ENCODE data around the gene GRIK1. TPM values are rescaled to one million over a fixed set of nuclear protein-coding genes. Genes with fewer than 3 reads are reported as not detected.

GRIK1 gene
- total and polyA plus RNA-seq, 12 donors, result not detected

DNA sequence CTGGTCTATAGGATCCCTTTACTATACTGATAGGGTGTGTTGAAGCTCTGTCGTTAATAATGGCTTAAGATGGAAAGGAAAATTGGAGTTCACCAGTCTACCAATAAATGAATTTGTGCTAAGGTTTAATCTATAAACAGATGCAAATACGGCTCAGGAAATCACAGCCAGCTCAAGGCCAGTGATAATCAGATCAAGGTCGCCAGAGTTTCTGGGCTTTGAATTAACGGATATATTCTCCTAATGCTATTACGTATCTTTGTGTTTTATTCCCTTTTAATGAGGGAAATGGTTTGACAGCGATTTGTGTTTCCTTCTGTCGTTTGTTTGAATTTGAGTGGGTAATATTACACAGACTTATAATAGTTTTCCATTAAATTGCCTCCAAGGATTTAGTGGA lies 361.5 kb downstream of the GRIK1 start:
- Histone ChIP-seq H3K4me3 (no peak overlapping the region), H3K27ac (no peak overlapping the region), H3K4me1 (no peaks in the 10 kb centered on the region), H3K9me3 (no peaks in the 10 kb centered on the region), H3K36me3 (no peaks in the 10 kb centered on the region), H3K27me3 (no peaks in the 10 kb centered on the region)
- WGBS, 2 donors, result 60 to 71% methylated on average over 7 of the region's 7 CpGs
- ATAC-seq (no peak), DNase-seq (no peak)
- intact Hi-C loops (cut with DNase I), result no loop called here
- TF ChIP-seq, protein P1, sequence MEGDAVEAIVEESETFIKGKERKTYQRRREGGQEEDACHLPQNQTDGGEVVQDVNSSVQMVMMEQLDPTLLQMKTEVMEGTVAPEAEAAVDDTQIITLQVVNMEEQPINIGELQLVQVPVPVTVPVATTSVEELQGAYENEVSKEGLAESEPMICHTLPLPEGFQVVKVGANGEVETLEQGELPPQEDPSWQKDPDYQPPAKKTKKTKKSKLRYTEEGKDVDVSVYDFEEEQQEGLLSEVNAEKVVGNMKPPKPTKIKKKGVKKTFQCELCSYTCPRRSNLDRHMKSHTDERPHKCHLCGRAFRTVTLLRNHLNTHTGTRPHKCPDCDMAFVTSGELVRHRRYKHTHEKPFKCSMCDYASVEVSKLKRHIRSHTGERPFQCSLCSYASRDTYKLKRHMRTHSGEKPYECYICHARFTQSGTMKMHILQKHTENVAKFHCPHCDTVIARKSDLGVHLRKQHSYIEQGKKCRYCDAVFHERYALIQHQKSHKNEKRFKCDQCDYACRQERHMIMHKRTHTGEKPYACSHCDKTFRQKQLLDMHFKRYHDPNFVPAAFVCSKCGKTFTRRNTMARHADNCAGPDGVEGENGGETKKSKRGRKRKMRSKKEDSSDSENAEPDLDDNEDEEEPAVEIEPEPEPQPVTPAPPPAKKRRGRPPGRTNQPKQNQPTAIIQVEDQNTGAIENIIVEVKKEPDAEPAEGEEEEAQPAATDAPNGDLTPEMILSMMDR (IDR thresholded peaks at IDR 0.05), result no peak

DNA sequence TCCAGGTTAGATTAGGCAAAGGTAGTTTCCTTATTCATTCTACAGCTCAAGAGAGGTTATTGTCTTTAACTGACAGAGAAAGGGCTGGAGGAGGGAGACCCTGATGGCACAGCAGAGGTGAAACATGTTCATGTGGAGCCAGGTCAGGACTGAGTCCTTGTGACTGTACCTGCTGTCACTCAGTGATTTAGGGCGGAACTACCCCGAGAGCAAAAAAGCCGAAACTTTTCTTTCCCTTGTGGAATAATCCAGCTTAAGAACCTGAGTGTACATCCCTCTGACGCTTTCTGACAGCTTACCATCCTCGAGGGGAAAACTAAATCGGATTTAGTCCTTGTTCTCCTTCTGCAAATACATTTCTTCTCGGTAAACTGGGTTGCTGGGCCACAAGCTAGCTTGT lies 367.8 kb downstream of the GRIK1 start:
- DNase-seq, result no peak
- H3K4me3 ChIP-seq, result no peak overlapping the region
- H3K36me3 ChIP-seq, result no peaks in the 10 kb centered on the region
- no peak for ATAC-seq
- no peaks in the 10 kb centered on the region for H3K27me3 ChIP-seq
- no peaks in the 10 kb centered on the region for H3K9me3 ChIP-seq
- intact Hi-C loops (cut with DNase I), result no loop called here
- TF ChIP-seq, protein P1 (IDR thresholded peaks at IDR 0.05), result no peak
- no peak overlapping the region for H3K27ac ChIP-seq
- no peaks in the 10 kb centered on the region for H3K4me1 ChIP-seq
- 84 to 93% methylated on average over 7 of the region's 7 CpGs for WGBS, 2 donors

DNA sequence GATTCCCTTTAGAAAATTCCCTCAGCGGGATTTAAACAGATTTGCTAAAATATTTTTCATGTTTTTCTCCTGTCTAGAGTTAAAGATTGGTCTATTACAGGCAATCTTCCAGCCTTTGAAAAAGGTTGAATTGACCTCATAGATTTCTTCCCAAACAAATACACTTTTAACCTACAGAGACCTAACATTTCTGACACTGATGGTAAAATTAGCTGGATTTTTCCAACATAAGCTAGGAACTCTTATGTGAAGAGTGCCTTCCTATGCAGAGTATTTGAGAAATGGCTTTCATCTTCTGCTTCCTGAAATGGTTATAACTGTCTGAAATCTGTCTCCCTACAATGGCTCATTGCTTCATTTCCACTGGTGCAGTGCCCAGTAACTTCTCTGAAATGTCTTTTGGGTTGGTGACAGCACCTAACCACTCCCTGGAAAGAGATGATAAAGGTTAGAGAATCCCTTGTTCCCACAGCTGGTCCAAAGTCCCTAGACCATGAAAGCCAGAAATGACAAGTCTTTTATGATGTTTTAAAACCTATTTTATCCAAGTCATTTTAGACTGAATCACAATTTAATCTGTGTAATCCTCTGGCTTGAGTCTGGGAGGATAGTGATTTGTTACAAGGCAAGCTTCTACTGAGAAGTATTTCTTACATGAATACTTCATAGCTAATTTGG lies 371.6 kb downstream of the GRIK1 start:
- ATAC-seq (no peak), DNase-seq (no peak)
- intact Hi-C loops (cut with DNase I), result no loop called here
- Histone ChIP-seq H3K4me3 (no peak overlapping the region), H3K27ac (no peak overlapping the region), H3K27me3 (no peaks in the 10 kb centered on the region), H3K9me3 (no peaks in the 10 kb centered on the region), H3K4me1 (no peaks in the 10 kb centered on the region), H3K36me3 (no peaks in the 10 kb centered on the region)
- TF ChIP-seq, protein P1 (IDR thresholded peaks at IDR 0.05), result no peak
- 94% methylated on average over 1 of the region's 1 CpG for WGBS, 2 donors

DNA sequence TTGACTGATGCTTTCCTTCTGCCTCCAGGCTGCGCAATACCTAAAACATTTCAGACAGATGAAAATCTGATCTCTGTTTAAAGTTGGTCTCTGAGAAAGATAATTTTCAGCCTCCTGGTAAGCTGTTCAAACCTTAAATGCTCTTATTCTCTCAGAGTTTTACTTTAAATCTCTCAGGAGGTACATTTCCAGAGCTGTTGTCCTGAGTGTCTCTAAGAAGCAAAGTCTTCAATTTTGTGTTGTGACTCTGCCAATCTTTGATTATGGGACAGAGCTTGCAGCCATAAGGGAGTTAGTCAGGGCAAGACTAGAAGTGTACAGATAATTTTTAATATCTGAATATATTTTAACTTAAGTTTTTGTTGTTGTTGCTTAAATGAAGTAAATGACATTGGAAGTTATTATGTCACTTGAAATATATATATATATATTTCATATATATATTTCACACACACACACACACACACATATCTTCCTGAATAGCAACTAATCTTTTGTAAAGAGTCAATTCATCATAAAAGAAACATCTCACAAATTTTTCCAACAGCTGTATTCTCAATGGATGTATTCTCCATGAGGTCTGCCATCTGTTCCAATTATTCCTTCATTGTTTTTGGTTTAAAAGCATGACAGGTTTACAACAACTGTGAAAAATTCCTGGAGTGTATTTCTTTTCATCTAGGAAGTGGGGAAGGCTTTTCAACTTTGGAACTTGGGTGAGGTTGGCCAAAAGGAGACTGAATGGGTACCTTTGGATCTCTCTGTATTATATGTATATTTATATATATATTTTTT lies 381.7 kb downstream of the GRIK1 start:
- Histone ChIP-seq H3K9me3 (no peaks in the 10 kb centered on the region), H3K36me3 (no peaks in the 10 kb centered on the region), H3K4me1 (no peaks in the 10 kb centered on the region), H3K27ac (no peak overlapping the region), H3K27me3 (no peaks in the 10 kb centered on the region), H3K4me3 (no peak overlapping the region)
- TF ChIP-seq, protein P1 (IDR thresholded peaks at IDR 0.05), result no peak
- intact Hi-C loops (cut with DNase I), result no loop called here
- ATAC-seq (no peak), DNase-seq (no peak)
- 98 to 100% methylated on average over 1 of the region's 1 CpG for WGBS, 2 donors

All from heart right ventricle (tissue), 16 donors.